ENCODE data around the gene COLEC11.
"Not testable (repeated sequence)": the region's sequence is repeated elsewhere in the genome, so short reads cannot be mapped to it uniquely, and the experiment has no call there.

COLEC11 gene

GRCh38 chr2:3655871-3656761, 61.2 kb downstream of the COLEC11 start:
- no peak for DNase-seq

GRCh38 chr2:3656762-3657721, 62.1 kb downstream of the COLEC11 start:
- peak; percentile 57 for DNase-seq

- no peak for DNase-seq
Observed at GRCh38 chr2:3657881-3658280, 63.0 kb downstream of the COLEC11 start, which contains the start of gene ALLC. Gene ALLC (plus strand): TSS chr2:3658200. CDS start chr2:3671158, 12,958 bp downstream.

- no peak for DNase-seq
Observed at GRCh38 chr2:3659447-3660432, 64.8 kb downstream of the COLEC11 start.

- DNase-seq, result not testable (repeated sequence)
Observed at GRCh38 chr2:3660640-3661039, 65.7 kb downstream of the COLEC11 start.

- DNase-seq, result no peak
Observed at GRCh38 chr2:3661149-3661660, 66.3 kb downstream of the COLEC11 start.

- DNase-seq, result no peak
Observed at GRCh38 chr2:3662239-3662638, 67.3 kb downstream of the COLEC11 start.

GRCh38 chr2:3664118-3664517, 69.2 kb downstream of the COLEC11 start:
- DNase-seq, result no peak

- no peak for DNase-seq
Observed at GRCh38 chr2:3664925-3665324, 70.0 kb downstream of the COLEC11 start.

- no peak for DNase-seq
Observed at GRCh38 chr2:3665886-3666612, 71.1 kb downstream of the COLEC11 start.

GRCh38 chr2:3666613-3666975, 71.7 kb downstream of the COLEC11 start:
- no peak for DNase-seq

- peak; percentile 80 for DNase-seq
Observed at GRCh38 chr2:3667151-3667631, 72.3 kb downstream of the COLEC11 start.

GRCh38 chr2:3669656-3670055, 74.7 kb downstream of the COLEC11 start:
- DNase-seq, result no peak

- DNase-seq, result no peak
Observed at GRCh38 chr2:3670376-3670775, 75.5 kb downstream of the COLEC11 start.

- no peak for DNase-seq
Observed at GRCh38 chr2:3670941-3671340, 76.0 kb downstream of the COLEC11 start.

GRCh38 chr2:3672861-3673678, 78.2 kb downstream of the COLEC11 start:
- DNase-seq, result no peak

- DNase-seq, result no peak
Observed at GRCh38 chr2:3674066-3674845, 79.3 kb downstream of the COLEC11 start.

GRCh38 chr2:3675687-3676086, 80.8 kb downstream of the COLEC11 start:
- no peak for DNase-seq

- no peak for DNase-seq
Observed at GRCh38 chr2:3677436-3677835, 82.5 kb downstream of the COLEC11 start.

Measured in NCI-H1694 (cell line).